Natural killer cell (primary cell): ENCODE data around the gene DYSF. TPM values are rescaled to one million over a fixed set of nuclear protein-coding genes. Genes with fewer than 3 reads are reported as not detected.

Experiments used
- ATAC-seq, 3 donors: fragments of 150-1000 bp in 2 of 3; fragments of 200-7000 bp in 1 of 3; cut with Tn5 transposase; 1 replicate in 1 of 3; 2 replicates in 2 of 3; pipeline ENCODE4 v1.10.0; 2021; ENCODE audit warnings: mild to moderate bottlenecking in 2 of 3, moderate library complexity in 2 of 3
- DNase-seq, 2 donors: peaks; one replicate each; pipeline versions ENCODE4 v3.0.0 to v3.0.0-alpha.2; 2013 to 2021; ENCODE audit warnings: mixed read lengths in 1 of 2
- H3K27ac ChIP-seq: one replicate; pipeline ENCODE4 v1.5.1; 2013; ENCODE audit warnings: mild to moderate bottlenecking, low read length
- H3K27me3 ChIP-seq: one replicate; pipeline ENCODE4 v1.6.1; 2013; ENCODE audit warnings: low read length; ENCODE audit not compliant: control insufficient read depth, insufficient read depth
- H3K36me3 ChIP-seq: one replicate; pipeline ENCODE4 v1.6.1; 2013; ENCODE audit warnings: low read length; ENCODE audit not compliant: control insufficient read depth, insufficient read depth
- H3K4me1 ChIP-seq: one replicate; pipeline ENCODE4 v1.6.1; 2013; ENCODE audit warnings: low read length; ENCODE audit not compliant: control insufficient read depth, insufficient read depth
- H3K4me3 ChIP-seq: one replicate; pipeline ENCODE4 v1.5.1; 2013; ENCODE audit warnings: low read length
- H3K9me3 ChIP-seq: one replicate; pipeline ENCODE4 v1.6.1; 2013; ENCODE audit warnings: low read length; ENCODE audit not compliant: control insufficient read depth, insufficient read depth
- H3K27ac Mint-ChIP-seq, 2 donors: one replicate each; pipeline ENCODE4 v1.8.0; 2022; ENCODE audit warnings: mild to moderate bottlenecking in 2 of 2, mixed read lengths in 2 of 2, moderate library complexity in 1 of 2
- H3K27me3 Mint-ChIP-seq, 2 donors: one replicate each; pipeline ENCODE4 v1.8.0; 2022; ENCODE audit warnings: low read depth in 2 of 2, mixed read lengths in 2 of 2
- H3K36me3 Mint-ChIP-seq: one replicate; pipeline ENCODE4 v1.8.0; 2022; ENCODE audit warnings: mixed read lengths
- H3K4me1 Mint-ChIP-seq, 2 donors: one replicate each; pipeline ENCODE4 v1.8.0; 2022; ENCODE audit warnings: mixed read lengths in 2 of 2
- H3K4me3 Mint-ChIP-seq: one replicate; pipeline ENCODE4 v1.8.0; 2022; ENCODE audit warnings: mild to moderate bottlenecking, moderate library complexity, mixed read lengths
- H3K9me3 Mint-ChIP-seq, 2 donors: one replicate each; pipeline ENCODE4 v1.8.0; 2022; ENCODE audit warnings: mixed read lengths in 2 of 2
- WGBS: methylation state at CpG from one replicate; pipeline ENCODE4 v1.1.7; 2013; ENCODE audit warnings: missing lambda C conversion rate; ENCODE audit not compliant: insufficient coverage; 5-methylcytosine and 5-hydroxymethylcytosine counted together
- intact Hi-C: fragments of 100-400 bp; cut with micrococcal nuclease; formaldehyde crosslinking; loops from one replicate; pipeline ENCODE4 v1.14.2; 2022
- total RNA-seq, 4 donors: library from RNA; stranded (reverse); fragments of 120-200 nt in 1 of 4; gene quantifications; one replicate each; pipeline versions ENCODE4 v1.2.3 to v1.2.4, GENCODE V29; 2013 to 2022
- TF ChIP-seq, protein P1 (sequence below): fragments of 200-600 bp; IDR thresholded peaks from one replicate; pipeline ENCODE4 v1.8.0; 2022; ENCODE audit warnings: antibody characterized with exemption

DYSF gene
- total RNA-seq, 3 donors from 2014 or later (not counting 1 experiment from before 2014, with no cell fraction given), result 11.4 to 19.5 (median 12.4) TPM

- Mint-ChIP-seq H3K9me3 (no peaks in the 10 kb centered on the region), H3K4me1 (no peaks in the 10 kb centered on the region), H3K4me3 (no peak overlapping the region), H3K27me3 (peaks cover 17 to 27% of the 10 kb centered on the region in 2 donors), H3K27ac (no peak overlapping the region), H3K36me3 (no peaks in the 10 kb centered on the region)
- TF ChIP-seq, protein P1, sequence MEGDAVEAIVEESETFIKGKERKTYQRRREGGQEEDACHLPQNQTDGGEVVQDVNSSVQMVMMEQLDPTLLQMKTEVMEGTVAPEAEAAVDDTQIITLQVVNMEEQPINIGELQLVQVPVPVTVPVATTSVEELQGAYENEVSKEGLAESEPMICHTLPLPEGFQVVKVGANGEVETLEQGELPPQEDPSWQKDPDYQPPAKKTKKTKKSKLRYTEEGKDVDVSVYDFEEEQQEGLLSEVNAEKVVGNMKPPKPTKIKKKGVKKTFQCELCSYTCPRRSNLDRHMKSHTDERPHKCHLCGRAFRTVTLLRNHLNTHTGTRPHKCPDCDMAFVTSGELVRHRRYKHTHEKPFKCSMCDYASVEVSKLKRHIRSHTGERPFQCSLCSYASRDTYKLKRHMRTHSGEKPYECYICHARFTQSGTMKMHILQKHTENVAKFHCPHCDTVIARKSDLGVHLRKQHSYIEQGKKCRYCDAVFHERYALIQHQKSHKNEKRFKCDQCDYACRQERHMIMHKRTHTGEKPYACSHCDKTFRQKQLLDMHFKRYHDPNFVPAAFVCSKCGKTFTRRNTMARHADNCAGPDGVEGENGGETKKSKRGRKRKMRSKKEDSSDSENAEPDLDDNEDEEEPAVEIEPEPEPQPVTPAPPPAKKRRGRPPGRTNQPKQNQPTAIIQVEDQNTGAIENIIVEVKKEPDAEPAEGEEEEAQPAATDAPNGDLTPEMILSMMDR, result no peak
- DNase-seq (no peak), ATAC-seq (no peak)
- intact Hi-C loops, result no loop called here
- Histone ChIP-seq H3K4me3 (no peak overlapping the region), H3K27me3 (peaks cover 6% of the 10 kb centered on the region), H3K9me3 (no peaks in the 10 kb centered on the region), H3K4me1 (no peaks in the 10 kb centered on the region), H3K27ac (no peak overlapping the region), H3K36me3 (no peaks in the 10 kb centered on the region)
- WGBS, result 92% methylated on average over 8 of the region's 9 CpGs
Measured at GRCh38 chr2:71473346-71474031, 20.1 kb downstream of the DYSF start.

DNA sequence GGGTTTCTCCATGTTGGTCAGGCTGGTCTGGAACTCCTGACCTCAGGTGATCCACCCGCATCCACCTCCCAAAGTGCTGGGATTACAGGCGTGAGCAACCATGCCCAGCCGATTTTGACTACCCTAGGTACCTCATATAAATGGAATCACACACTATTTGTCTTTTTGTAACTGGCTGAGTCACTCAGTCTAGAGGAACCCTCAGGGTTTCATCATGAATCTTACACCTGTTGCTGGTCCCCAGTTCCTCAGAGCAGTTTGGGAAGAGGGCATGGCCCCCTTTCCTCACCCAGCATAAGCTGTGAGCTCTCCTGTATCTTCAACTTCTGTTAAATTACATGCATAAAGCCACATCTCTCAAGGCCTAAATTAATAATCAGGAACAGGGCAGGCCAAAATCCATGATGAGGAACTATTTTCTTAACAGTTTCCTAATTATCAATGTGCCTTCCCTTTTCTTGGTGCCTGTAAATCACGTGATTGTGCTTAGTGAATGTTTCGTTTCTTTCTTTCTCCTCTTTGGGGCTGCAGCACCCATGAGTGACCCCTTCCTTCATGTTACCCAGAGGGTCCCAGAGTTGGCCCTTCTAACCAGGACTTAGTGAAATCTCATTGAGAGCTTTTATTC, 20.9 kb downstream of the DYSF start:
- intact Hi-C loops, result no loop called here
- 79% methylated on average over 5 of the region's 5 CpGs for WGBS
- H3K9me3 ChIP-seq, result no peaks in the 10 kb centered on the region
- ATAC-seq, result no peak
- Mint-ChIP-seq H3K36me3 (no peaks in the 10 kb centered on the region), H3K4me3 (no peak overlapping the region), H3K27ac (no peak overlapping the region), H3K4me1 (no peaks in the 10 kb centered on the region), H3K27me3 (peaks cover 16 to 25% of the 10 kb centered on the region in 2 donors), H3K9me3 (no peaks in the 10 kb centered on the region)
- DNase-seq, result no peak
- H3K27me3 ChIP-seq, result peaks cover under 1% of the 10 kb centered on the region
- TF ChIP-seq, protein P1, result no peak
- no peaks in the 10 kb centered on the region for H3K36me3 ChIP-seq
- H3K4me1 ChIP-seq, result no peaks in the 10 kb centered on the region
- no peak overlapping the region for H3K4me3 ChIP-seq
- H3K27ac ChIP-seq, result no peak overlapping the region

DNA sequence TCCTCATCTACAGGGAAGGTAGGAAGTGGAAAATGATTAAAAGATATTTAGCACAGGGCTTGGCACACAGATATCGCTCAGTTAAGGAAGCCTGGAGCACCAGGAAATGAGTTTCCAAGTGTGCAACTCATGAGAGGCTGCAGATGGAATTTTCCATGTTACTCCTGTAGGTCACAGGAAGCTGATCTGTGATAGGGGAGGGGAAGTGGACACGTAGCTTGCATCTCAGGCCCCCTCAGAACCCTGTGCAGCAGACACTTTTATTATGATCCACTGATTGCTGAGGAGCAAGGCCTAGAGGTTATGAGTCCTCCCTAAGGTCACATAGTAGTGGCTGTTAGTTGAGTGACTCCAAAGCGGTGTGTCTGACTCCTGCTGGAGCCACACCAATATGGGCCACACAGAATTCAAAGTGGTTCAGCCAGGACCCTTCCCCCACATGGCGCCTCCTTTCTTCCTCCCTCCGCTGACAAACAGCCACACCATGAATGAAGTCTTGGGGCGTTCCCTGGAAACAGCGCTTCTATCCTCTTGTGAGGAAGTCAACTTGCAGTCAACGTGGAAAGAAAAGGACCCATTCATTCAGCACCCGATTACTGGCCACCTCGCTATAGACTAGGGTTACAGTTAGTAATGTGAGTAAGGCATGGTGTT, 21.5 kb downstream of the DYSF start:
- no peak overlapping the region for H3K27ac Mint-ChIP-seq
- intact Hi-C loops, result no loop called here
- DNase-seq (no peak), ATAC-seq (no peak)
- H3K27ac ChIP-seq, result no peak overlapping the region
- no peaks in the 10 kb centered on the region for H3K27me3 ChIP-seq
- H3K9me3 ChIP-seq, result no peaks in the 10 kb centered on the region
- H3K27me3 Mint-ChIP-seq, result peaks cover 17 to 25% of the 10 kb centered on the region in 2 donors
- no peaks in the 10 kb centered on the region for H3K9me3 Mint-ChIP-seq
- no peaks in the 10 kb centered on the region for H3K4me1 ChIP-seq
- TF ChIP-seq, protein P1, result no peak
- H3K4me3 ChIP-seq, result no peak overlapping the region
- 92% methylated on average over 10 of the region's 10 CpGs for WGBS
- H3K4me3 Mint-ChIP-seq, result no peak overlapping the region
- no peaks in the 10 kb centered on the region for H3K36me3 ChIP-seq
- no peaks in the 10 kb centered on the region for H3K36me3 Mint-ChIP-seq
- no peaks in the 10 kb centered on the region for H3K4me1 Mint-ChIP-seq
